Sigmoid colon (tissue), 4 donors: Measurements from ENCODE around the gene LMOD2.

Experiments used
- POLR2A ChIP-seq, 2 donors: fragments of 450-650 bp; IDR thresholded peaks; one replicate each; pipeline ENCODE4 v1.6.1; 2016; ENCODE audit warnings: antibody characterized with exemption in 2 of 2, mild to moderate bottlenecking in 2 of 2, moderate library complexity in 2 of 2
- POLR2AphosphoS5 ChIP-seq, 4 donors: sonication (generic); formaldehyde crosslinking; IDR thresholded peaks; one replicate each; pipeline ENCODE4 v1.6.1; 2017; ENCODE audit warnings: antibody characterized with exemption in 4 of 4
- TF ChIP-seq, protein P1 (sequence below), 4 experiments: fragments of 450-650 bp in 3 of 4; fragments of 200-600 bp in 1 of 4; IDR thresholded peaks; one replicate each; pipeline ENCODE4 v1.5.1; 2016 to 2019; ENCODE audit warnings: antibody characterized with exemption in 4 of 4, mild to moderate bottlenecking in 3 of 4, moderate library complexity in 2 of 4

DNA sequence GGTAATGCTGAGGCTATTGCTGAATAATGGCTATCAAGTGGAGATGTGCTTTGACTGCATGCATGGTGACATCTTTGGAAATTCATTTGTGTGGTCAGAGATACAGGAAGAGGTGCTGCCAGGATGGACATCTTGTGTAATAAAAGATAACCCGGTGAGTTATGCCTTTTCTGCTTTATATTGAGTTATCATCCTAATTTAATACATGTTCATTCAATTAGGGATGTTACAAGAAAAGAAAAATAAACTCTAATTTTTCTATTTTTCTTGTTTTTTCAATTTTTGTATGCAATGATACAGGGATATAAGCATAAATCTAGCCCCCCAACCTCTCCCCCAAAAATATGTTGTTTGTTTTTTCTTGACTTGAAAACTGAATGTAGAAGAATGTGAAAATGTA lies 26.4 kb upstream of the LMOD2 start:
- TF ChIP-seq, protein P1, sequence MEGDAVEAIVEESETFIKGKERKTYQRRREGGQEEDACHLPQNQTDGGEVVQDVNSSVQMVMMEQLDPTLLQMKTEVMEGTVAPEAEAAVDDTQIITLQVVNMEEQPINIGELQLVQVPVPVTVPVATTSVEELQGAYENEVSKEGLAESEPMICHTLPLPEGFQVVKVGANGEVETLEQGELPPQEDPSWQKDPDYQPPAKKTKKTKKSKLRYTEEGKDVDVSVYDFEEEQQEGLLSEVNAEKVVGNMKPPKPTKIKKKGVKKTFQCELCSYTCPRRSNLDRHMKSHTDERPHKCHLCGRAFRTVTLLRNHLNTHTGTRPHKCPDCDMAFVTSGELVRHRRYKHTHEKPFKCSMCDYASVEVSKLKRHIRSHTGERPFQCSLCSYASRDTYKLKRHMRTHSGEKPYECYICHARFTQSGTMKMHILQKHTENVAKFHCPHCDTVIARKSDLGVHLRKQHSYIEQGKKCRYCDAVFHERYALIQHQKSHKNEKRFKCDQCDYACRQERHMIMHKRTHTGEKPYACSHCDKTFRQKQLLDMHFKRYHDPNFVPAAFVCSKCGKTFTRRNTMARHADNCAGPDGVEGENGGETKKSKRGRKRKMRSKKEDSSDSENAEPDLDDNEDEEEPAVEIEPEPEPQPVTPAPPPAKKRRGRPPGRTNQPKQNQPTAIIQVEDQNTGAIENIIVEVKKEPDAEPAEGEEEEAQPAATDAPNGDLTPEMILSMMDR (IDR thresholded peaks at IDR 0.05): no peak
- TF ChIP-seq POLR2A (IDR thresholded peaks at IDR 0.05) (no peak), POLR2AphosphoS5 (IDR thresholded peaks at IDR 0.05) (no peak)
